A549 treated with RU486 at 1 μM for 4 hours (cell line): ENCODE results near the gene EIF4A3. TPM values are rescaled to one million over a fixed set of nuclear protein-coding genes. Genes with fewer than 3 reads are reported as not detected.

Source experiments
- total RNA-seq: library from RNA; stranded (reverse); fragments of 200-300 nt; extraction: Qiagen RNA extraction; gene quantifications from 5 replicates; pipeline ENCODE4 v1.2.3, GENCODE V29; 2022; ENCODE audit warnings: low read depth

EIF4A3 gene
- total RNA-seq, result 201 to 236 TPM (median 218 TPM) in 5 replicates

DNA sequence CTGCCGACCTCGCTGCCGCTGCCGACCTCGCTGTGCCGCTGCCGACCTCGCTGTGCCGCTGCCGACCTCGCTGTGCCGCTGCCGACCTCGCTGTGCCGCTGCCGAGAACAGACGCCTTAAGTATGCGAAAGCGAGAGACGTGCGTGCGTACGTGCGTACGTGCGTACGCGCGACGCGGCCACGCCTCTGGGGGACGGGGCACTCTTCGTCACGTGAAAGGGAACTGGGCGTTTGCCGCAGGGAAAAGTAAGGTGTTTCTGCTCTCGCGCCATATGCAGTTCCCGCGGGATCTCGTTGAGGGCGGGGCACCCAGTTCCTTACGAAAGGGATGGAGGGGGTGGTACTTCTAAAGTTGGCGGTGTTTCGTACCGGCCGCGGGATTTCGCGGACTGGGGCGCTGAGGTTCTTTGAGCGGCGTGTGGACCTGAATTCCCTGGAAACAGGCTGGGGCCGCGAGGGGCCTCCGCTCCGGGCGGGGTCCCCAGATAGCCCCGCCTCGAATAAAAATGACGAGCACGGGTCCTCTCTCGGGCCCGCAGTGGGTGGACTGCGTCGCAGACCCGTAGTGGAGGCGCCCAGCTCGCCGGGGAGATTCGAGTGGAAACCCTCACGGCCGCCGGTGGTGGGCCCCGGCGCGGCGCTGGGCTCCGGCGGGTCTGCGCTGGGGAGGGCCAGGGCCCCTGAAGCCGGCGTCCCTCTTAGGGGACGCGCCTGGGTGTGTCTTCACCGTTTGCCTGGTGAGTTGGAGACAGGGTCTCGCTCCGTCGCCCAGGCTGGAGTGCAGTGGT, at the start of gene EIF4A3:
Gene EIF4A3, minus strand, starts transcription at position 94 of the 788 bp plus-strand sequence. CDS start 167 bp downstream, outside the sequence.

DNA sequence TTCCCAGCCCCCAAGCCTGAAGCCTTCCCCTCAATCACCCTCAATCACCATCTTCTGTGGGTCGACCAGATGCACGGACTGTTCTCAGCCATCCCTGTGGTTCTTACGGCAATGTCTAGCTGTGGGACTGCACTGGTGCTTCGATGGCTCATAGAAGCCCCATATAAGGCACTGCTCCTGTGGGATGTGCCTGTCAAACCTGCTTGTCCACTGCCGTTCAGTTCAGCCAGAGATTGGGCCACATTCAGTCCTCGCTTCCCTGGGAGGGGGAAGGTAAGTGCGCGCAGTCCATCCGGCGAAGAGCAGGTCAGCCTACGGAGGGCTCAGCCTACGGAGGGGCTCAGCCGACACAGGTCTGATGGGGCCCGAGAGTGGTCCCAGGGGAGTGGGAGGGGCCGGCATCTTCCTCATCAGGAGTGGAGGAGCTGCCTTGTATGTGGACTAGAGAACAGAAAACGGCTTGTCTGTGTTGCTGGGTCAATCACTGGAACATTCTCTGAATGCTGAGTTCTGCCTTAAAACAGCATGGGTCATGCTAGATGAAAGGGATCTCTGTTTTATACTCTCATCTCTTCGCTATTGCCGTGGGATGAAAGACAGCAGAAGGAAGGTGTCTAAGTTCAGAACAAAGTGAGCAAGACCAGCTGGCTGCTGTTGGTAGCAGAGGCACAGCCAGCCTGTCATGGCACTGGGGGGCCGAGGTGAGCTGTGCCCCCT, 23.0 kb upstream of the EIF4A3 start, which contains the start of gene CARD14:
Gene CARD14, plus strand, starts transcription at position 247 of the 717 bp plus-strand sequence. CDS start 11,409 bp downstream, outside the sequence.

DNA sequence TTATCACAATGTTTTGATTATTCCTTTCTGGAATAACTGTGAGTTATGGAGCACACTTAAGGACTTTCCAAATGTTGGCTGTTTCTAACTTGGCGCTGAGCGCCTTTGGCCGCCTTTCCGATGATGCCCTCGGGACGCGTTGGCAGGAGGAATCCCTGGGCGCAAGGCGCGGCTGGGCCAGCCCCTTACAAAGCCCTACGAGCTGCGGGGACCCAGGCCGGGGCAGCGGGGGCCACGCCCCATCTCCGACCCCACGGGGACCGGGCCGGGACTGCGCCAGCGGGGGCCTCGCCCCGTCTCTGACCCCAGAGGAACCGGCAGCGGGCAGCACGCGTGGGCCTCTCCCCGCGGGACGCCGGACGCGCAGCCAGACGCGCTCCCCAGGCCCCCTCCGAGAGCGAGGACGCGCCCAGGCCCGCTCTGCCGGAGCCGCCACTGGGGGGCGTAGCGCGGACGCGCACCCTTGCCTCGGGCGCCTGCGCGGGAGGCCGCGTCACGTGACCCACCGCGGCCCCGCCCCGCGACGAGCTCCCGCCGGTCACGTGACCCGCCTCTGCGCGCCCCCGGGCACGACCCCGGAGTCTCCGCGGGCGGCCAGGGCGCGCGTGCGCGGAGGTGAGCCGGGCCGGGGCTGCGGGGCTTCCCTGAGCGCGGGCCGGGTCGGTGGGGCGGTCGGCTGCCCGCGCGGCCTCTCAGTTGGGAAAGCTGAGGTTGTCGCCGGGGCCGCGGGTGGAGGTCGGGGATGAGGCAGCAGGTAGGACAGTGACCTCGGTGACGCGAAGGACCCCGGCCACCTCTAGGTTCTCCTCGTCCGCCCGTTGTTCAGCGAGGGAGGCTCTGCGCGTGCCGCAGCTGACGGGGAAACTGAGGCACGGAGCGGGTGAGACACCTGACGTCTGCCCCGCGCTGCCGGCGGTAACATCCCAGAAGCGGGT, 45.6 kb downstream of the EIF4A3 start, which contains the start of gene GAA:
Gene GAA, plus strand, starts transcription at position 571 of the 935 bp plus-strand sequence. CDS start 3,006 bp downstream, outside the sequence.

Other genes starting within 250 kb of the EIF4A3 start
- 5.9 to 9.9 TPM (median 8.8 TPM) in 5 replicates for gene TBC1D16, start 111.3 kb downstream of the EIF4A3 start, total RNA-seq
- 4.7 to 6.9 TPM (median 5.9 TPM) in 5 replicates for gene CCDC40, start 110.5 kb downstream of the EIF4A3 start, total RNA-seq
- gene GAA, start 45.5 kb downstream of the EIF4A3 start, total RNA-seq, result 43.8 to 65.5 TPM (median 53.4 TPM) in 5 replicates
- 0.09 to 0.29 TPM (median 0.18 TPM) in 5 replicates for gene CARD14, start 22.9 kb upstream of the EIF4A3 start, total RNA-seq
- gene SGSH, start 73.2 kb upstream of the EIF4A3 start, total RNA-seq, result 17.7 to 28.6 TPM (median 27.5 TPM) in 5 replicates
- gene SLC26A11, start 73.3 kb upstream of the EIF4A3 start, total RNA-seq, result 9.3 to 17.3 TPM (median 12.8 TPM) in 5 replicates
- 57.1 to 67.1 TPM (median 64.0 TPM) in 5 replicates for gene RNF213, start 113.7 kb upstream of the EIF4A3 start, total RNA-seq